DOHH2 (cell line): ENCODE data around the gene DPP6.

Experiments used
- EZH2phosphoT487 ChIP-seq: fragments of 200-600 bp; sonication (generic); IDR thresholded peaks from 2 replicates; pipeline ENCODE4 v1.6.1; 2017; ENCODE audit warnings: borderline replicate concordance, mild to moderate bottlenecking, antibody characterized with exemption, low read length, moderate library complexity, mixed read lengths
- TF ChIP-seq, protein P1 (sequence below): fragments of 200-600 bp; sonication (generic); IDR thresholded peaks from one replicate; pipeline ENCODE4 v1.5.1; 2014; ENCODE audit warnings: antibody characterized with exemption, mild to moderate bottlenecking, low read depth, low read length; ENCODE audit not compliant: poor library complexity, severe bottlenecking

- TF ChIP-seq, protein P1, sequence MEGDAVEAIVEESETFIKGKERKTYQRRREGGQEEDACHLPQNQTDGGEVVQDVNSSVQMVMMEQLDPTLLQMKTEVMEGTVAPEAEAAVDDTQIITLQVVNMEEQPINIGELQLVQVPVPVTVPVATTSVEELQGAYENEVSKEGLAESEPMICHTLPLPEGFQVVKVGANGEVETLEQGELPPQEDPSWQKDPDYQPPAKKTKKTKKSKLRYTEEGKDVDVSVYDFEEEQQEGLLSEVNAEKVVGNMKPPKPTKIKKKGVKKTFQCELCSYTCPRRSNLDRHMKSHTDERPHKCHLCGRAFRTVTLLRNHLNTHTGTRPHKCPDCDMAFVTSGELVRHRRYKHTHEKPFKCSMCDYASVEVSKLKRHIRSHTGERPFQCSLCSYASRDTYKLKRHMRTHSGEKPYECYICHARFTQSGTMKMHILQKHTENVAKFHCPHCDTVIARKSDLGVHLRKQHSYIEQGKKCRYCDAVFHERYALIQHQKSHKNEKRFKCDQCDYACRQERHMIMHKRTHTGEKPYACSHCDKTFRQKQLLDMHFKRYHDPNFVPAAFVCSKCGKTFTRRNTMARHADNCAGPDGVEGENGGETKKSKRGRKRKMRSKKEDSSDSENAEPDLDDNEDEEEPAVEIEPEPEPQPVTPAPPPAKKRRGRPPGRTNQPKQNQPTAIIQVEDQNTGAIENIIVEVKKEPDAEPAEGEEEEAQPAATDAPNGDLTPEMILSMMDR = no peak
- no peak for TF ChIP-seq EZH2phosphoT487
Observed at GRCh38 chr7:154304231-154304630, 252.0 kb downstream of the DPP6 start.
